ENCODE data around the gene RNF123. TPM values are rescaled to one million over a fixed set of nuclear protein-coding genes. Genes with fewer than 3 reads are reported as not detected.

The RNF123 gene
- total RNA-seq, 8 experiments from 2014 or later, result 10.9 to 41.8 (median 16.2) TPM

DNA sequence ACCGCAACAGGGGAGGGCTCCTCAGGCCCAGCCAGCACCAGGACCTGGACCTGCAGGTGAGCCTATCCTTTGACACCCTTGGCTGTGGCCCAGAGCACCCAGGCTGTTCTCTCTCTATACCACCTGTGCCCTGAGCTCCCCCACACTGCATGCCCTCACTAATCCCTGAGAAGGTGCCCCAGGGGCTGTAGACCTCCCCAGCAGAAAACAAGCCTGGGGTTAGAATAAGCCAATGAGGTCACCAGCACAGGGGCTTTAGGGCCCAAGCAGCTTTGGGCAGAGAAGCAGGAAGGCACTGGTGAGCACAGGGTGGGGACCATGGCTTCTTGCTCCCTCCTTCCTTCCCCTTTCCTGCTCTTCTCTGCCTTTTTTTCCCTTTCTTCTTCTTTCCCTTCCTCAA lies 25.5 kb upstream of the RNF123 start:
- no peak for ATAC-seq (replicated peaks in 6 of 8)
- Histone ChIP-seq H3K27ac (no peak overlapping the region), H3K4me1 (replicated peaks in 1 of 2) (no peaks in the 10 kb centered on the region), H3K4me3 (no peak overlapping the region)
- no CpG with 5 or more reads among the region's 1 CpG for WGBS, 10 experiments
- in situ Hi-C loops (cut with MboI; ENCODE audit: low pct_unique_long_range_greater_than_20kb in 2 of 9, low sequenced_read_pairs in 9 of 9, unreplicated experiment in 9 of 9), result no loop called here

- 30 to 92% (median 83%) methylated on average over 1 to 11 of the region's 11 CpGs for WGBS, 10 experiments
- no peak for ATAC-seq (replicated peaks in 6 of 8)
- in situ Hi-C loops (cut with MboI; ENCODE audit: low pct_unique_long_range_greater_than_20kb in 2 of 9, low sequenced_read_pairs in 9 of 9, unreplicated experiment in 9 of 9), result no loop called here
- Histone ChIP-seq H3K4me3 (no peak overlapping the region), H3K4me1 (replicated peaks in 1 of 2) (no peaks in the 10 kb centered on the region), H3K27ac (no peak overlapping the region)
Observed at GRCh38 chr3:49664300-49664699, 25.1 kb upstream of the RNF123 start.

- no peak for ATAC-seq (replicated peaks in 6 of 8)
- H3K27ac ChIP-seq, result no peak overlapping the region
Observed at GRCh38 chr3:49665822-49666519, 23.4 kb upstream of the RNF123 start.

GRCh38 chr3:49666592-49666991 lies 22.8 kb upstream of the RNF123 start:
- H3K4me3 ChIP-seq, result no peak overlapping the region
- 0 to 66% (median 28%) methylated on average over 2 to 8 of the region's 8 CpGs; no CpG with 5 or more reads in 4 of the 10 experiments for WGBS, 10 experiments
- peak in 3 of 8 experiments; percentile 27 to 58 (median 39) for ATAC-seq (replicated peaks in 6 of 8)
- no peaks in the 10 kb centered on the region for H3K4me1 ChIP-seq (replicated peaks in 1 of 2)
- in situ Hi-C loops (cut with MboI; ENCODE audit: low pct_unique_long_range_greater_than_20kb in 2 of 9, low sequenced_read_pairs in 9 of 9, unreplicated experiment in 9 of 9), result no loop called here
- H3K27ac ChIP-seq, result no peak overlapping the region

More at GRCh38 chr3:49665822-49666519, 23.4 kb upstream of the RNF123 start:
- H3K4me1 ChIP-seq (replicated peaks in 1 of 2), result no peaks in the 10 kb centered on the region
- in situ Hi-C loops (cut with MboI; ENCODE audit: low pct_unique_long_range_greater_than_20kb in 2 of 9, low sequenced_read_pairs in 9 of 9, unreplicated experiment in 9 of 9), result no loop called here
- 57 to 100% (median 85%) methylated on average over 1 to 3 of the region's 6 CpGs; no CpG with 5 or more reads in 6 of the 10 experiments for WGBS, 10 experiments
- no peak overlapping the region for H3K4me3 ChIP-seq

DNA sequence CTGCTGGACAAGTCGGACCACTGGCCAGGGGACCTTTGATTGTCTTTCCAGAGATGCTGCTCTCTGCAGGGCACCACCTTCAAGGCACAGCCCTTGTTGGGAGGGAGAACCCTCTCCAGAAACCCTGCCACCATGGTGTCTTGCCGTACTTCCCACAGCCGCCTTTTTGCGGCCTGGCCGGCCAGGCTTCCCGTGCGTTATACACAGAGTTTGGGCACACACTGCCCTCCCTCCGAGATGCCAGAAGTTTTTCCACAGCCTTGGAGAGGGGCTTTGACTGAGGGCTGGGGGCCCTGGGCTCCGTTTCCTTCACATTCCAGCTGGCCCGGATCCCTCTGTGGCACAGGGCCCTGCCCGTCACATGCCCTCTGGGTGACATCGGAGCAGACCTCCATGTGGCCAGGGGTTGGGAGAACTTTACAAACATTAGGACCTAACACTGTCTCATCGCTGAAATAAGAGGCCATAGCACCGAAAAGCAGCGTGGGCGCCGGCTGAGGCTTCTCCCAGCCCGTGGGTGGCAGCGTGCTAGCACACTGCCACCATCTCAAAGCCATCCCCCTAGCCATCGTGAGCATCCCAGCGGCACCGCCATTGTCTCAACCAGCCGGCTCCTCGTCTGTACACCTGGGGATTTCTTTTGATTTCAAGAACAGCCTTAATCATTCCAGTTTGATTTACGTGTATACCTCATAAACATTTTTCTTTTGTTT lies 21.5 kb upstream of the RNF123 start:
- H3K4me3 ChIP-seq, result no peak overlapping the region
- no peaks in the 10 kb centered on the region for H3K4me1 ChIP-seq (replicated peaks in 1 of 2)
- 50 to 84% (median 80%) methylated on average over 1 to 16 of the region's 25 CpGs; no CpG with 5 or more reads in 2 of the 10 experiments for WGBS, 10 experiments
- in situ Hi-C loops (cut with MboI; ENCODE audit: low pct_unique_long_range_greater_than_20kb in 2 of 9, low sequenced_read_pairs in 9 of 9, unreplicated experiment in 9 of 9), result no loop called here
- H3K27ac ChIP-seq, result no peak overlapping the region
- ATAC-seq (replicated peaks in 6 of 8), result no peak

- Histone ChIP-seq H3K4me1 (replicated peaks in 1 of 2) (peaks cover 3% of the 10 kb centered on the region in 2 donors), H3K27ac (no peak overlapping the region), H3K4me3 (no peak overlapping the region)
- in situ Hi-C loops (cut with MboI; ENCODE audit: low pct_unique_long_range_greater_than_20kb in 2 of 9, low sequenced_read_pairs in 9 of 9, unreplicated experiment in 9 of 9), result no loop called here
- ATAC-seq (replicated peaks in 6 of 8), result peak in 3 of 8 experiments; percentile 4 to 35 (median 18)
- WGBS, 10 experiments, result 13 to 68% (median 63%) methylated on average over 1 to 3 of the region's 5 CpGs; no CpG with 5 or more reads in 5 of the 10 experiments
Observed at GRCh38 chr3:49668414-49668797, 21.0 kb upstream of the RNF123 start.

DNA sequence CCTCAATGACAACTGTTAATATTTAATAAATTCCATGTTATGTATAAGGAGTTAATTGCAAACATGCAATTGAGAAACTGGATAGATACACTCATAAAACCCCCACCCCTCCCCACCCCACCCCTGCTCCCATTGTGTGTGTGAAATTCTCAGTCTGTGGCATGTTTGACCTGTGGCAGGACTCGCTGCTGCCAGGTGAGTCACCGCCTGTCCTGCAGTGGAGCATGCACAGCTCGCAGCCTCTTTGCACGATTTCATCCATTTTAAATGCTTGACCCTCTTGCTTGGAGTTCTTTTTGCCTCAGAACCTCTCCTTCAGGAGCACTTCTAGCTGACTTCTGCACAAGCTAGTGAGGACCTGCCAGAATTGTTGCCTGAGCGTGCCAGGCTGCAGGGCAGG lies 20.5 kb upstream of the RNF123 start:
- 15 to 100% (median 97%) methylated on average over 1 to 4 of the region's 5 CpGs; no CpG with 5 or more reads in 6 of the 10 experiments for WGBS, 10 experiments
- in situ Hi-C loops (cut with MboI; ENCODE audit: low pct_unique_long_range_greater_than_20kb in 2 of 9, low sequenced_read_pairs in 9 of 9, unreplicated experiment in 9 of 9), result no loop called here
- Histone ChIP-seq H3K27ac (no peak overlapping the region), H3K4me1 (replicated peaks in 1 of 2) (peaks cover 3% of the 10 kb centered on the region in 2 donors), H3K4me3 (no peak overlapping the region)
- ATAC-seq (replicated peaks in 6 of 8), result no peak

GRCh38 chr3:49669352-49669751 lies 20.0 kb upstream of the RNF123 start:
- ATAC-seq (replicated peaks in 6 of 8), result no peak
- Histone ChIP-seq H3K27ac (no peak overlapping the region), H3K4me1 (replicated peaks in 1 of 2) (peaks cover 3% of the 10 kb centered on the region in 2 donors), H3K4me3 (no peak overlapping the region)
- in situ Hi-C loops (cut with MboI; ENCODE audit: low pct_unique_long_range_greater_than_20kb in 2 of 9, low sequenced_read_pairs in 9 of 9, unreplicated experiment in 9 of 9), result no loop called here
- 67 to 100% (median 80%) methylated on average over 1 of the region's 3 CpGs; no CpG with 5 or more reads in 7 of the 10 experiments for WGBS, 10 experiments

- Histone ChIP-seq H3K4me1 (replicated peaks in 1 of 2) (peaks cover 6 to 7% of the 10 kb centered on the region in 2 donors), H3K27ac (no peak overlapping the region), H3K4me3 (no peak overlapping the region)
- ATAC-seq (replicated peaks in 6 of 8), result no peak
- WGBS, 10 experiments, result 71 to 100% (median 90%) methylated on average over 1 to 6 of the region's 6 CpGs; no CpG with 5 or more reads in 6 of the 10 experiments
- in situ Hi-C loops (cut with MboI; ENCODE audit: low pct_unique_long_range_greater_than_20kb in 2 of 9, low sequenced_read_pairs in 9 of 9, unreplicated experiment in 9 of 9), result loop anchor here in 2 of 9 experiments (10.0 kb wide), 1 partner anchor 126 kb away; no protein-coding TSS in a partner anchor
Observed at GRCh38 chr3:49670940-49671290, 18.4 kb upstream of the RNF123 start.

GRCh38 chr3:49671291-49672288 lies 17.8 kb upstream of the RNF123 start:
- in situ Hi-C loops (cut with MboI; ENCODE audit: low pct_unique_long_range_greater_than_20kb in 2 of 9, low sequenced_read_pairs in 9 of 9, unreplicated experiment in 9 of 9), result loop anchor here in 2 of 9 experiments (10.0 kb wide), 1 partner anchor 127 kb away; no protein-coding TSS in a partner anchor
- WGBS, 10 experiments, result 0 to 55% (median 27%) methylated on average over 3 to 11 of the region's 11 CpGs
- ATAC-seq (replicated peaks in 6 of 8), result no peak
- Histone ChIP-seq H3K4me1 (replicated peaks in 1 of 2) (peaks cover 6 to 7% of the 10 kb centered on the region in 2 donors), H3K27ac (no peak overlapping the region), H3K4me3 (no peak overlapping the region)

GRCh38 chr3:49673121-49673714 lies 16.1 kb upstream of the RNF123 start:
- peak overlapping the region; percentile 92 to 94 for H3K27ac ChIP-seq
- peaks cover 6 to 7% of the 10 kb centered on the region in 2 donors for H3K4me1 ChIP-seq (replicated peaks in 1 of 2)
- in situ Hi-C loops (cut with MboI; ENCODE audit: low pct_unique_long_range_greater_than_20kb in 2 of 9, low sequenced_read_pairs in 9 of 9, unreplicated experiment in 9 of 9), result loop anchor here in 2 of 9 experiments (10.0 kb wide), 1 partner anchor 128 kb away; no protein-coding TSS in a partner anchor
- 0 to 100% (median 93%) methylated on average over 1 to 2 of the region's 17 CpGs; no CpG with 5 or more reads in 7 of the 10 experiments for WGBS, 10 experiments
- no peak for ATAC-seq (replicated peaks in 6 of 8)
- peak overlapping the region; percentile 60 to 95 (median 82) for H3K4me3 ChIP-seq

Measured in motor neuron (in vitro differentiated cells).